ENCODE measurements around the gene ZDBF2. TPM values are rescaled to one million over a fixed set of nuclear protein-coding genes. Genes with fewer than 3 reads are reported as not detected.
A peak's percentile ranks its signal among the peaks of the same experiment; 100 is the strongest.

The ZDBF2 gene
- total and polyA plus RNA-seq, 9 of the 15 experiments (the other 6 are each of a cell fraction or from before 2014, with no cell fraction given) = 0.01 to 0.04 (median 0.03) TPM; not detected in 3

- Histone ChIP-seq H3K36me3 (ENCODE audit: control insufficient read depth, insufficient read depth, low read length) (no peaks in the 10 kb centered on the region), H3K9me1 (ENCODE audit: control insufficient read depth, insufficient read depth, low read length) (no peaks in the 10 kb centered on the region), H3K27me3 (ENCODE audit: control insufficient read depth in 2 of 2, insufficient read depth in 2 of 2, low read length in 2 of 2) (no peaks in the 10 kb centered on the region), H3K9me3 (replicated peaks; ENCODE audit: control insufficient read depth, insufficient read depth, low read depth, low read length) (no peaks in the 10 kb centered on the region), H3K9ac (ENCODE audit: insufficient read depth in 1 of 2, low read depth in 2 of 2, low read length in 2 of 2) (no peak overlapping the region), H2AFZ (ENCODE audit: low read depth, low read length) (no peak overlapping the region), H4K20me1 (replicated peaks; ENCODE audit: control insufficient read depth, insufficient read depth, low read length) (no peaks in the 10 kb centered on the region), H3K4me2 (ENCODE audit: insufficient read depth, low read length) (no peak overlapping the region), H3K4me1 (replicated peaks in 1 of 2; ENCODE audit: control insufficient read depth in 2 of 2, insufficient read depth in 2 of 2, low read length in 2 of 2) (no peaks in the 10 kb centered on the region), H3K79me2 (ENCODE audit: control insufficient read depth, insufficient read depth, low read length) (no peaks in the 10 kb centered on the region), H3K27ac (ENCODE audit: extremely low read depth, low read depth, low read length) (no peak overlapping the region), H3K4me3 (no peak overlapping the region)
- in situ Hi-C loops (cut with MboI) (no loop called here), intact Hi-C loops (cut with micrococcal nuclease) (no loop called here)
- 0% methylated on average over 1 of the region's 1 CpG for WGBS (ENCODE audit: insufficient coverage, low coverage, missing lambda C conversion rate)
- TF ChIP-seq ETV5 (CRISPR knock-in tag; IDR thresholded peaks at IDR 0.05; ENCODE audit: low read depth) = no peak
- no peak for TF ChIP-seq KLF6 (CRISPR knock-in tag; IDR thresholded peaks at IDR 0.05; ENCODE audit: borderline replicate concordance)
- TF ChIP-seq BRD4 (IDR thresholded peaks at IDR 0.05) = no peak
- FAIRE-seq (no peak), DNase-seq (ENCODE audit: extremely low read depth in 1 of 4, low spot score in 3 of 4) (no peak), ATAC-seq (no peak)
- ChIA-PET POLR2A (no interaction called here), CTCF (ENCODE audit: low intra/inter-chr PET ratio) (no interaction called here)
- no TSS peak for BruUV-seq (replicated peaks)
Observed at GRCh38 chr2:206352571-206352970, 78.1 kb downstream of the ZDBF2 start.

GRCh38 chr2:206353685-206354084 is 79.2 kb downstream of the ZDBF2 start:
- FAIRE-seq = no peak
- intact Hi-C loops (cut with micrococcal nuclease) = no loop called here
- H3K4me1 ChIP-seq (replicated peaks in 1 of 2; ENCODE audit: control insufficient read depth in 2 of 2, insufficient read depth in 2 of 2, low read length in 2 of 2) = no peaks in the 10 kb centered on the region
- WGBS (ENCODE audit: insufficient coverage, low coverage, missing lambda C conversion rate) = 0% methylated on average over 1 of the region's 1 CpG
- ChIA-PET CTCF (ENCODE audit: low intra/inter-chr PET ratio) (no interaction called here), POLR2A (no interaction called here)
- H3K27me3 ChIP-seq (ENCODE audit: control insufficient read depth in 2 of 2, insufficient read depth in 2 of 2, low read length in 2 of 2) = no peaks in the 10 kb centered on the region
- BruUV-seq (replicated peaks) = no TSS peak
- no peak overlapping the region for H3K27ac ChIP-seq (ENCODE audit: extremely low read depth, low read depth, low read length)
- 0 out of 3 replicates have a peak, but pooled peaks have one; percentile 40 for ATAC-seq
- H3K9me1 ChIP-seq (ENCODE audit: control insufficient read depth, insufficient read depth, low read length) = no peaks in the 10 kb centered on the region
- no peak overlapping the region for H2AFZ ChIP-seq (ENCODE audit: low read depth, low read length)
- no peak overlapping the region for H3K9ac ChIP-seq (ENCODE audit: insufficient read depth in 1 of 2, low read depth in 2 of 2, low read length in 2 of 2)
- H3K4me3 ChIP-seq = no peak overlapping the region
- H4K20me1 ChIP-seq (replicated peaks; ENCODE audit: control insufficient read depth, insufficient read depth, low read length) = no peaks in the 10 kb centered on the region
- no peaks in the 10 kb centered on the region for H3K36me3 ChIP-seq (ENCODE audit: control insufficient read depth, insufficient read depth, low read length)
- no peaks in the 10 kb centered on the region for H3K9me3 ChIP-seq (replicated peaks; ENCODE audit: control insufficient read depth, insufficient read depth, low read depth, low read length)
- TF ChIP-seq NR1H2 (CRISPR knock-in tag; IDR thresholded peaks at IDR 0.05) (no peak), MBD2 (IDR thresholded peaks at IDR 0.05; ENCODE audit: borderline replicate concordance, low read depth) (no peak), HEY1 (CRISPR knock-in tag; IDR thresholded peaks at IDR 0.05; ENCODE audit: borderline replicate concordance) (no peak), CBX8 (IDR thresholded peaks at IDR 0.05; ENCODE audit: borderline replicate concordance, extremely low read depth, low read depth, low read length, poor library complexity, severe bottlenecking) (no peak), EGR1 (conservative IDR thresholded peaks at IDR 0.05) (no peak), ZNF639 (CRISPR knock-in tag; conservative IDR thresholded peaks at IDR 0.05 in 1 of 2, IDR thresholded peaks at IDR 0.05 in 1 of 2) (no peak), ZSCAN32 (CRISPR knock-in tag; IDR thresholded peaks at IDR 0.05) (no peak), MEIS2 (IDR thresholded peaks at IDR 0.05; ENCODE audit: partially characterized antibody) (no peak)
- DNase-seq (ENCODE audit: extremely low read depth in 1 of 4, low spot score in 3 of 4) = no peak
- in situ Hi-C loops (cut with MboI) = no loop called here
- no peaks in the 10 kb centered on the region for H3K79me2 ChIP-seq (ENCODE audit: control insufficient read depth, insufficient read depth, low read length)
- no peak overlapping the region for H3K4me2 ChIP-seq (ENCODE audit: insufficient read depth, low read length)

Measured in K562 (cell line).